Measurements from ENCODE around the gene NSMF. TPM values are rescaled to one million over a fixed set of nuclear protein-coding genes. Genes with fewer than 3 reads are reported as not detected.

NSMF gene
- total RNA-seq, 1 donor from 2014 or later: 50.4 TPM

GRCh38 chr9:137408651-137409405, 50.3 kb downstream of the NSMF start:
- no peak for DNase-seq (ENCODE audit: low spot score)
- intact Hi-C loops (cut with DNase I): loop anchor here (5.0 kb wide), 1 partner anchor 107 kb away; the partner anchor contains the start of gene NRARP
- no peak for ATAC-seq

- ATAC-seq (peak; percentile 80), DNase-seq (ENCODE audit: low spot score) (no peak)
- intact Hi-C loops (cut with DNase I): loop anchor here (5.0 kb wide), 1 partner anchor 105 kb away; the partner anchor contains the start of gene NRARP
Measured at GRCh38 chr9:137407590-137408300, 51.4 kb downstream of the NSMF start.

GRCh38 chr9:137406876-137407589, 52.1 kb downstream of the NSMF start:
- DNase-seq (ENCODE audit: low spot score) (no peak), ATAC-seq (peak; percentile 74)
- intact Hi-C loops (cut with DNase I): loop anchor here (5.0 kb wide), 1 partner anchor 105 kb away; the partner anchor contains the start of gene NRARP

- intact Hi-C loops (cut with DNase I): loop anchor here (5.0 kb wide), 1 partner anchor 104 kb away; the partner anchor contains the start of gene NRARP
- ATAC-seq (no peak), DNase-seq (ENCODE audit: low spot score) (no peak)
Measured at GRCh38 chr9:137406085-137406760, 52.9 kb downstream of the NSMF start.

GRCh38 chr9:137405677-137406081, 53.5 kb downstream of the NSMF start:
- ATAC-seq (no peak), DNase-seq (ENCODE audit: low spot score) (no peak)
- intact Hi-C loops (cut with DNase I): loop anchor here (5.0 kb wide), 1 partner anchor 103 kb away; the partner anchor contains the start of gene NRARP

GRCh38 chr9:137404961-137405567, 54.1 kb downstream of the NSMF start:
- intact Hi-C loops (cut with DNase I): loop anchor here (5.0 kb wide), 1 partner anchor 103 kb away; the partner anchor contains the start of gene NRARP
- DNase-seq (ENCODE audit: low spot score) (no peak), ATAC-seq (no peak)

GRCh38 chr9:137403269-137403668, 55.9 kb downstream of the NSMF start:
- intact Hi-C loops (cut with DNase I): no loop called here
- DNase-seq (ENCODE audit: low spot score) (no peak), ATAC-seq (no peak)

GRCh38 chr9:137402746-137403145, 56.4 kb downstream of the NSMF start:
- no peak for DNase-seq (ENCODE audit: low spot score)
- intact Hi-C loops (cut with DNase I): no loop called here
- ATAC-seq: no peak

GRCh38 chr9:137398561-137399468, 60.3 kb downstream of the NSMF start:
- DNase-seq (ENCODE audit: low spot score) (no peak), ATAC-seq (no peak)
- intact Hi-C loops (cut with DNase I): no loop called here

GRCh38 chr9:137397675-137398423, 61.3 kb downstream of the NSMF start:
- intact Hi-C loops (cut with DNase I): no loop called here
- DNase-seq (ENCODE audit: low spot score) (no peak), ATAC-seq (no peak)

Small RNA genes lying within 50 kb of the gene (microRNA-seq; reads per million reads assigned to microRNA genes)
- gene MIR7114: not detected

Other genes starting within 250 kb of the NSMF start
- 10.6 TPM for gene RNF208, start 237.1 kb downstream of the NSMF start, total RNA-seq
- not detected for gene CYSRT1, start 234.2 kb downstream of the NSMF start, total RNA-seq
- not detected for gene RNF224, start 231.8 kb downstream of the NSMF start, total RNA-seq
- not detected for gene SLC34A3, start 228.4 kb downstream of the NSMF start, total RNA-seq
- gene TUBB4B, start 218.0 kb downstream of the NSMF start, total RNA-seq: 108 TPM
- gene STPG3, start 208.0 kb downstream of the NSMF start, total RNA-seq: not detected
- 38.9 TPM for gene NELFB, start 204.0 kb downstream of the NSMF start, total RNA-seq
- 4.0 TPM for gene TOR4A, start 181.6 kb downstream of the NSMF start, total RNA-seq
- gene NRARP, start 157.1 kb downstream of the NSMF start, total RNA-seq: 18.5 TPM
- gene EXD3, start 36.2 kb downstream of the NSMF start, total RNA-seq: 48.1 TPM
- 7.4 TPM for gene NOXA1, start 35.9 kb downstream of the NSMF start, total RNA-seq
- not detected for gene ENTPD8, start 18.0 kb downstream of the NSMF start, total RNA-seq
- 18.3 TPM for gene PNPLA7, start 91.1 kb upstream of the NSMF start, total RNA-seq
- 61.1 TPM for gene MRPL41, start 92.5 kb upstream of the NSMF start, total RNA-seq
- gene DPH7, start 119.6 kb upstream of the NSMF start, total RNA-seq: 33.1 TPM
- gene ZMYND19, start 131.2 kb upstream of the NSMF start, total RNA-seq: 15.6 TPM
- 30.6 TPM for gene ARRDC1, start 146.4 kb upstream of the NSMF start, total RNA-seq
- 104 TPM for gene EHMT1, start 159.7 kb upstream of the NSMF start, total RNA-seq